ENCODE results near the gene CD69. TPM values are rescaled to one million over a fixed set of nuclear protein-coding genes. Genes with fewer than 3 reads are reported as not detected.

The CD69 gene
- 98.9 and 106 TPM in 2 replicates for total RNA-seq

GRCh38 chr12:9760699-9761418 lies at the start of gene CD69:
Gene CD69 (minus strand): TSS chr12:9760901. CDS start chr12:9760820, 81 bp downstream.
- intact Hi-C loops (cut with micrococcal nuclease) = loop anchor here (1.0 kb wide), 3 partner anchors 92 to 113 kb away; partner anchors contain the start of genes CLEC2B and CLEC2D

GRCh38 chr12:9809866-9810265 lies 49.2 kb upstream of the CD69 start:
- intact Hi-C loops (cut with micrococcal nuclease) = no loop called here

- intact Hi-C loops (cut with micrococcal nuclease) = no loop called here
These were observed 48.6 kb upstream of the CD69 start for GRCh38 chr12:9809338-9809737.

- intact Hi-C loops (cut with micrococcal nuclease) = no loop called here
These were observed 47.8 kb upstream of the CD69 start for GRCh38 chr12:9808504-9808903.

GRCh38 chr12:9806714-9807113 lies 46.0 kb upstream of the CD69 start:
- intact Hi-C loops (cut with micrococcal nuclease) = no loop called here

GRCh38 chr12:9805883-9806282 lies 45.2 kb upstream of the CD69 start:
- intact Hi-C loops (cut with micrococcal nuclease) = no loop called here

- intact Hi-C loops (cut with micrococcal nuclease) = loop anchor here (2.0 to 10.0 kb wide), 4 partner anchors 413 to 775 kb away; partner anchors contain the start of gene GABARAPL1
These were observed 39.3 kb upstream of the CD69 start for GRCh38 chr12:9799961-9800360.

- intact Hi-C loops (cut with micrococcal nuclease) = loop anchor here (1.0 to 10.0 kb wide), 9 partner anchors 16 to 773 kb away; partner anchors contain the start of gene GABARAPL1
These were observed 37.3 kb upstream of the CD69 start for GRCh38 chr12:9797722-9798619.

GRCh38 chr12:9796971-9797370 lies 36.3 kb upstream of the CD69 start:
- intact Hi-C loops (cut with micrococcal nuclease) = loop anchor here (1.0 to 10.0 kb wide), 3 partner anchors 149 to 772 kb away; no protein-coding TSS in a partner anchor

DNA sequence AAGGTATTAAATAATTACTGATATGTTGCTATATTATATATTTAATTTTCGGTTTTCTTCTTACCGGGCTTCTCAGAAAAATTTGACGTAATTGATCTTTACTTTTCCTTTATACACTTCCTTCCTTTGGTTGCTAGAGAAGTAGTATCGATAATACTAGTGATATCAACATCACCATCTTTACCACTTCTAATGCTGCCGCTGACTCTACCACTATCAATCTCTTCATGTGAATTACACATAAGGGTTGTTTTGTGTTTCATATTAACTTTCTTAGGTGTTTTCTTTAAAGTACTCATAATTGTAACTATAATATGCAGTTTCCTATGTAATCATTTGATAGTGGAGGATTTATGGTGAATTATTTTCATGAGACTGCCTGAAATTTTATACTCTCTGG lies 35.6 kb upstream of the CD69 start:
- intact Hi-C loops (cut with micrococcal nuclease) = loop anchor here (1.0 to 10.0 kb wide), 3 partner anchors 148 to 772 kb away; no protein-coding TSS in a partner anchor

- intact Hi-C loops (cut with micrococcal nuclease) = loop anchor here (1.0 to 10.0 kb wide), 4 partner anchors 127 to 771 kb away; partner anchors contain the start of gene CLEC2D
These were observed 35.2 kb upstream of the CD69 start for GRCh38 chr12:9795945-9796344.

DNA sequence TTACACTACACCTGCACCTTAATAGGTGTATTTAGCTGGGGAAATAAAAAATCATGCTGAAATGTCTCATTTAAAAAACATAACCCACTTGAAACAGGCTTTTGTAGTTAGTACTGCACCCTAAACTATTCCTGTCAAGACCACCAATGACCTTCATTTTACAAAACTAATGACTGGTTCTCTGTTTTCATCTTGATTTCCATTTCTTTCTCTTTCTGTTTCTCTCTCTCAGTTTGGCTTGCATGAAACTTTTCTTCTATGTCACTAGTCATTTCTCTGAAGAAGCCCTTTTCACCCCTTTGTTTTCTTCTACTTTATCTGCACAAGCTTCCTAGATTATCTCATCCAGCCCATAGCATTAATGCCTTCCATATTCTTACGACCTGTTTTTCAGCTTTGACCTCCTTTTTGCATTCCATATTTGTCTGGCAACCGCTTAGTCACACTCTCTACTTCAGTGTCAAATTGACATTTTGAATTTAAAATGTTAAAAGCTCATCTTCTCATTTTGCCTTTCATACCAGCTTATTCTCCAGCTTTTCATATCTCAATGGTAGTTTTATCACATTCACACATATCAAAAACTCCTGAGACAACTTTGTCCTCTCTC lies 33.9 kb upstream of the CD69 start:
- intact Hi-C loops (cut with micrococcal nuclease) = loop anchor here (1.0 to 10.0 kb wide), 5 partner anchors 75 to 770 kb away; partner anchors contain the start of genes CLEC2B and CLEC2D

- intact Hi-C loops (cut with micrococcal nuclease) = loop anchor here (1.0 to 10.0 kb wide), 5 partner anchors 75 to 769 kb away; partner anchors contain the start of genes CLEC2B and CLEC2D
These were observed 33.2 kb upstream of the CD69 start for GRCh38 chr12:9793779-9794395.

- intact Hi-C loops (cut with micrococcal nuclease) = loop anchor here (10.0 kb wide), 2 partner anchors 428 to 768 kb away; no protein-coding TSS in a partner anchor
These were observed 32.4 kb upstream of the CD69 start for GRCh38 chr12:9792961-9793617.

- intact Hi-C loops (cut with micrococcal nuclease) = loop anchor here (10.0 kb wide), 2 partner anchors 428 to 768 kb away; no protein-coding TSS in a partner anchor
These were observed 31.6 kb upstream of the CD69 start for GRCh38 chr12:9792185-9792900.

GRCh38 chr12:9786726-9787717 lies 26.3 kb upstream of the CD69 start:
- intact Hi-C loops (cut with micrococcal nuclease) = no loop called here

DNA sequence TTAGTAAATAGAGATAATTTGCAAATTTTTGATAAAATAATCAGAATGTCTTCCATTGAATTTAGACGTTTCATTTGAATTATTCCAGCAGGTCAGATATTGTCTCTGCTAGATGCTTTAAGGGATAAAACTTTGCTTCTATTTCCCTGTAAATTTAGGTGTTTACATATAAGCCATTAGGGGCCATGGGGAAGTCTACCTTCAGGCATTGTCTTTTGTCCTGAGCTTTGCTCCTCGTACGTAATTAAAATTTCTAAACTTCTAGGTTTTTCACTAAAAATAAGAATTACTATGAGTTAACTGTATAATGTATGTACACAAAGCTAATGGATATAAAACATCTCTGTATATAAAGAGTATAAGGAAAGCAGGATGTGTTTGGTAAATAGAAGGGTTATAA lies 24.1 kb upstream of the CD69 start:
- intact Hi-C loops (cut with micrococcal nuclease) = loop anchor here (1.0 kb wide), 1 partner anchor 10 kb away; no protein-coding TSS in a partner anchor

DNA sequence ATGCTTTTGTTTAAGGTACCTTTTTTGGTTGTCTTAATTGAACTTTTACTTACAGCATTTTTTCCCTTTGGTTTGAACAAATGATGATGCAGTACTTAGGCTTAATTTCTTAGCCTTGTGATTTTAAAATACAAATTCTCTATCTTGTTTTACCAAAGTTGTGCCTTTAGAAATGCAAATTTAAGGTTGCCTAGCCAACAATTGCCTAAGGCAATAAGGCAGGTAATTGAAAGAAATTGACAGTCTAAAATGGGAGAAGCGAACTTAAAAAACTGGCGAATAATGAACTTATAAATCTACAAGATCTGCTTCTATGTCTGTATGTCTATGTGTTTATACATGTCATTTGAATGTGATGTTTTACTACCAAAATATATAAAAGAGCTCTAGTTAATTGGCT lies 23.6 kb upstream of the CD69 start:
- intact Hi-C loops (cut with micrococcal nuclease) = no loop called here
